ENCODE results near the gene SDK1.
"Not testable (repeated sequence)": the region's sequence is repeated elsewhere in the genome, so short reads cannot be mapped to it uniquely, and the experiment has no call there.

The SDK1 gene

GRCh38 chr7:3958109-3958483, 657.0 kb downstream of the SDK1 start:
- no peak overlapping the region for H3K4me3 ChIP-seq (ENCODE audit: control insufficient read depth, low read depth, low read length)
- no peak for DNase-seq (ENCODE audit: low read depth)

GRCh38 chr7:3959364-3959763, 658.3 kb downstream of the SDK1 start:
- no peak for DNase-seq (ENCODE audit: low read depth)
- no peak overlapping the region for H3K4me3 ChIP-seq (ENCODE audit: control insufficient read depth, low read depth, low read length)
- TF ChIP-seq CTCF (conservative IDR thresholded peaks at IDR 0.05; ENCODE audit: control insufficient read depth, insufficient read depth, low read depth, low read length): no peak

More at GRCh38 chr7:3958109-3958483, 657.0 kb downstream of the SDK1 start:
- no peak for TF ChIP-seq CTCF (conservative IDR thresholded peaks at IDR 0.05; ENCODE audit: control insufficient read depth, insufficient read depth, low read depth, low read length)

GRCh38 chr7:3960050-3960763, 659.2 kb downstream of the SDK1 start:
- no peak overlapping the region for H3K4me3 ChIP-seq (ENCODE audit: control insufficient read depth, low read depth, low read length)
- TF ChIP-seq CTCF (conservative IDR thresholded peaks at IDR 0.05; ENCODE audit: control insufficient read depth, insufficient read depth, low read depth, low read length): no peak
- DNase-seq (ENCODE audit: low read depth): no peak

GRCh38 chr7:3960942-3961341, 659.9 kb downstream of the SDK1 start:
- DNase-seq (ENCODE audit: low read depth): no peak
- no peak for TF ChIP-seq CTCF (conservative IDR thresholded peaks at IDR 0.05; ENCODE audit: control insufficient read depth, insufficient read depth, low read depth, low read length)
- no peak overlapping the region for H3K4me3 ChIP-seq (ENCODE audit: control insufficient read depth, low read depth, low read length)

GRCh38 chr7:3961857-3962503, 660.9 kb downstream of the SDK1 start:
- no peak overlapping the region for H3K4me3 ChIP-seq (ENCODE audit: control insufficient read depth, low read depth, low read length)
- no peak for DNase-seq (ENCODE audit: low read depth)
- no peak for TF ChIP-seq CTCF (conservative IDR thresholded peaks at IDR 0.05; ENCODE audit: control insufficient read depth, insufficient read depth, low read depth, low read length)

GRCh38 chr7:3963768-3964167, 662.7 kb downstream of the SDK1 start:
- DNase-seq (ENCODE audit: low read depth); H3K4me3 ChIP-seq (ENCODE audit: control insufficient read depth, low read depth, low read length): not testable (repeated sequence)

- no peak overlapping the region for H3K4me3 ChIP-seq (ENCODE audit: control insufficient read depth, low read depth, low read length)
- TF ChIP-seq CTCF (conservative IDR thresholded peaks at IDR 0.05; ENCODE audit: control insufficient read depth, insufficient read depth, low read depth, low read length): no peak
- DNase-seq (ENCODE audit: low read depth): no peak
Observed at GRCh38 chr7:3964980-3965606, 664.0 kb downstream of the SDK1 start.

Measured in fibroblast of mammary gland (primary cell).